H1 (cell line): ENCODE results near the gene YARS1. TPM values are rescaled to one million over a fixed set of nuclear protein-coding genes. Genes with fewer than 3 reads are reported as not detected.

Experiments
- CTCF ChIA-PET: fragments of 300-600 bp; sonication (Branson Sonifier 250); formaldehyde crosslinking; loops from one replicate; lab custom pipeline; 2021; ENCODE audit not compliant: partially characterized antibody; lab: Charles Lee
- POLR2A ChIA-PET: fragments of 300-600 bp; sonication (Branson Sonifier 250); formaldehyde crosslinking; loops from one replicate; lab custom pipeline; 2021; ENCODE audit warnings: inconsistent platforms; ENCODE audit not compliant: partially characterized antibody; lab: Charles Lee
- DNase-seq, 2 experiments: peaks; one replicate each; pipeline versions ENCODE4 v3.0.0 to v3.0.0-alpha.2; 2010 to 2022; ENCODE audit warnings: low spot score in 2 of 2, low read depth in 1 of 2, mixed read lengths in 1 of 2
- FAIRE-seq: peaks from 2 replicates; lab custom pipeline; 2011; peaks lifted over from hg19 to GRCh38; lab: Jason Lieb, UNC
- H2AFZ ChIP-seq: 2 replicates; pipeline ENCODE4 v1.8.1; 2012; ENCODE audit warnings: low read length, inconsistent platforms
- H2AK5ac ChIP-seq: 2 replicates; pipeline ENCODE4 v1.6.1; 2013; ENCODE audit warnings: low read depth, low read length
- H2BK120ac ChIP-seq: replicated peaks from 2 replicates; pipeline ENCODE3; 2013; ENCODE audit warnings: low read depth, low read length, inconsistent platforms
- H2BK12ac ChIP-seq: 2 replicates; pipeline ENCODE4 v1.6.1; 2013; ENCODE audit warnings: low read depth, low read length
- H2BK15ac ChIP-seq: 2 replicates; pipeline ENCODE4 v1.6.1; 2013; ENCODE audit warnings: low read length
- H2BK20ac ChIP-seq: 2 replicates; pipeline ENCODE4 v1.6.1; 2013; ENCODE audit warnings: low read length
- H2BK5ac ChIP-seq: 2 replicates; pipeline ENCODE4 v1.6.1; 2013; ENCODE audit warnings: low read depth, low read length
- H3K14ac ChIP-seq: 2 replicates; pipeline ENCODE4 v1.6.1; 2013; ENCODE audit warnings: inconsistent platforms; ENCODE audit not compliant: insufficient read length
- H3K18ac ChIP-seq: 2 replicates; pipeline ENCODE4 v1.6.1; 2013; ENCODE audit warnings: low read length; ENCODE audit errors: extremely low read depth
- H3K23ac ChIP-seq: 2 replicates; pipeline ENCODE4 v1.6.1; 2013; ENCODE audit warnings: inconsistent platforms; ENCODE audit not compliant: insufficient read length
- H3K23me2 ChIP-seq: 2 replicates; pipeline ENCODE4 v1.6.1; 2013; ENCODE audit warnings: low read depth, low read length
- H3K27ac ChIP-seq: 2 replicates; pipeline ENCODE4 v1.6.1; 2011; ENCODE audit warnings: low read depth, low read length, inconsistent platforms
- H3K27me3 ChIP-seq, 4 experiments: replicated peaks in 1 of 4; 1 replicate in 1 of 4; 2 replicates in 3 of 4; pipeline versions ENCODE4 v1.6.1 to v1.8.1; 2011 to 2013; ENCODE audit warnings: low read length in 3 of 4, mild to moderate bottlenecking in 3 of 4, inconsistent platforms in 2 of 4, mixed read lengths in 2 of 4, moderate library complexity in 1 of 4; ENCODE audit not compliant: control insufficient read depth in 3 of 4, insufficient read depth in 3 of 4; ENCODE audit errors: extremely low read depth in 1 of 4
- H3K36me3 ChIP-seq, 4 experiments: 2 replicates each; pipeline versions ENCODE4 v1.6.1 to v1.8.1; 2011 to 2013; ENCODE audit warnings: mild to moderate bottlenecking in 4 of 4, low read length in 3 of 4, moderate library complexity in 2 of 4, control low read depth in 1 of 4, inconsistent platforms in 1 of 4; ENCODE audit not compliant: insufficient read depth in 4 of 4, control insufficient read depth in 2 of 4
- H3K4ac ChIP-seq: replicated peaks from 2 replicates; pipeline ENCODE3; 2013; ENCODE audit warnings: low read length, low read depth, mixed read lengths, inconsistent platforms; ENCODE audit not compliant: insufficient read length
- H3K4me1 ChIP-seq, 4 experiments: replicated peaks in 1 of 4; 1 replicate in 1 of 4; 2 replicates in 3 of 4; pipeline versions ENCODE4 v1.6.1 to v1.8.1; 2011 to 2013; ENCODE audit warnings: low read length in 3 of 4, inconsistent platforms in 2 of 4, mixed read lengths in 1 of 4; ENCODE audit not compliant: insufficient read depth in 4 of 4, control insufficient read depth in 3 of 4
- H3K4me2 ChIP-seq, 2 experiments: 2 replicates each; pipeline versions ENCODE4 v1.6.1 to v1.8.1; 2011 to 2013; ENCODE audit warnings: low read depth in 2 of 2, low read length in 2 of 2, control low read depth in 1 of 2, inconsistent platforms in 1 of 2, mild to moderate bottlenecking in 1 of 2; ENCODE audit not compliant: insufficient read depth in 1 of 2
- H3K4me3 ChIP-seq, 4 experiments: fragments of 200-600, 300-600 bp in 1 of 4; sonication (generic), shearing (Covaris generic), sonication (Bioruptor Twin) in 1 of 4; 2 replicates each; pipeline versions ENCODE4 v1.5.1 to v1.8.1; 2011 to 2016; ENCODE audit warnings: low read length in 4 of 4, low read depth in 3 of 4, control low read depth in 2 of 4, inconsistent platforms in 2 of 4, mild to moderate bottlenecking in 2 of 4, mixed read lengths in 1 of 4, moderate library complexity in 1 of 4; ENCODE audit not compliant: insufficient read depth in 2 of 4; ENCODE audit errors: extremely low read depth in 1 of 4
- H3K56ac ChIP-seq: replicated peaks from 2 replicates; pipeline ENCODE3; 2013; ENCODE audit warnings: low read depth, mild to moderate bottlenecking, mixed read lengths, low read length, inconsistent platforms; ENCODE audit not compliant: insufficient read length
- H3K79me1 ChIP-seq: 2 replicates; pipeline ENCODE4 v1.6.1; 2013; ENCODE audit warnings: low read depth, low read length, control low read depth
- H3K79me2 ChIP-seq, 2 experiments: 2 replicates each; pipeline versions ENCODE4 v1.6.1 to v1.8.1; 2012 to 2013; ENCODE audit warnings: low read length in 2 of 2, mild to moderate bottlenecking in 2 of 2, inconsistent platforms in 1 of 2; ENCODE audit not compliant: insufficient read depth in 2 of 2, control insufficient read depth in 1 of 2
- H3K9ac ChIP-seq, 4 experiments: replicated peaks in 1 of 4; 1 replicate in 1 of 4; 2 replicates in 3 of 4; pipeline versions ENCODE4 v1.6.1 to v1.8.1; 2011 to 2013; ENCODE audit warnings: low read depth in 3 of 4, low read length in 3 of 4, control low read depth in 2 of 4, mild to moderate bottlenecking in 2 of 4, moderate library complexity in 2 of 4, inconsistent platforms in 1 of 4; ENCODE audit errors: extremely low read depth in 1 of 4
- H3K9me3 ChIP-seq, 2 experiments: 2 replicates each; pipeline versions ENCODE4 v1.6.1 to v1.8.1; 2012 to 2013; ENCODE audit warnings: mild to moderate bottlenecking in 2 of 2, moderate library complexity in 2 of 2, control low read depth in 1 of 2, inconsistent platforms in 1 of 2, low read depth in 1 of 2, low read length in 1 of 2, mixed read lengths in 1 of 2; ENCODE audit not compliant: insufficient read depth in 2 of 2
- H4K20me1 ChIP-seq, 2 experiments: replicated peaks in 1 of 2; 2 replicates each; pipeline versions ENCODE3 to v1.8.1; 2011 to 2013; ENCODE audit warnings: inconsistent platforms in 2 of 2, low read length in 2 of 2, mild to moderate bottlenecking in 1 of 2; ENCODE audit not compliant: insufficient read depth in 2 of 2, control insufficient read depth in 1 of 2
- H4K5ac ChIP-seq: 2 replicates; pipeline ENCODE4 v1.6.1; 2013; ENCODE audit warnings: low read length, low read depth, mixed read lengths, inconsistent platforms; ENCODE audit not compliant: insufficient read length
- H4K8ac ChIP-seq: 2 replicates; pipeline ENCODE4 v1.8.0; 2013; ENCODE audit warnings: mild to moderate bottlenecking, moderate library complexity, low read length, inconsistent platforms; ENCODE audit not compliant: insufficient read depth; ENCODE audit errors: extremely low read depth
- H4K91ac ChIP-seq: replicated peaks from 2 replicates; pipeline ENCODE3; 2013; ENCODE audit warnings: low read length, mixed read lengths, inconsistent platforms; ENCODE audit not compliant: insufficient read length
- ATF2 ChIP-seq: IDR thresholded peaks from 2 replicates; pipeline ENCODE4 v1.6.1; 2012; ENCODE audit warnings: low read length, inconsistent platforms
- BCL11A ChIP-seq, 2 experiments: IDR thresholded peaks; one replicate each; pipeline ENCODE4 v1.6.1; 2011; ENCODE audit warnings: low read depth in 2 of 2, low read length in 2 of 2, mild to moderate bottlenecking in 2 of 2
- HDAC2 ChIP-seq, 2 experiments: fragments of 300-600 bp in 1 of 2; sonication (generic) in 1 of 2; IDR thresholded peaks; 2 replicates each; pipeline ENCODE4 v1.6.1; 2011 to 2012; ENCODE audit warnings: low read depth in 2 of 2, low read length in 2 of 2, mild to moderate bottlenecking in 2 of 2, moderate library complexity in 2 of 2, borderline replicate concordance in 1 of 2, inconsistent platforms in 1 of 2
- RBBP5 ChIP-seq: IDR thresholded peaks from 2 replicates; pipeline ENCODE4 v1.7.1; 2012; ENCODE audit warnings: low read depth, mild to moderate bottlenecking, inconsistent platforms, low read length, moderate library complexity, borderline replicate concordance
- SIN3A ChIP-seq, 2 experiments: IDR thresholded peaks in 1 of 2; conservative IDR thresholded peaks in 1 of 2; 2 replicates each; pipeline ENCODE4 v1.6.1; 2011 to 2012; ENCODE audit warnings: low read length in 2 of 2, improper control_type of control experiment in 1 of 2, low read depth in 1 of 2, mild to moderate bottlenecking in 1 of 2
- SRF ChIP-seq: IDR thresholded peaks from 2 replicates; pipeline ENCODE4 v1.6.1; 2011; ENCODE audit warnings: mild to moderate bottlenecking, low read depth, low read length, moderate library complexity
- TBP ChIP-seq: IDR thresholded peaks from 2 replicates; pipeline ENCODE4 v1.6.1; 2011; ENCODE audit warnings: low read depth, low read length, improper control_type of control experiment
- TEAD4 ChIP-seq: IDR thresholded peaks from 2 replicates; pipeline ENCODE4 v1.6.1; 2012; ENCODE audit warnings: low read depth, low read length, inconsistent platforms, mixed read lengths
- WGBS, 2 experiments: shearing (Covaris generic) in 1 of 2; methylation state at CpG; one replicate each; pipeline versions ENCODE4 v1.1.6 to v1.1.7; 2013 to 2015; ENCODE audit warnings: low lambda C conversion rate in 2 of 2, mixed read lengths in 2 of 2, inconsistent platforms in 1 of 2, low coverage in 1 of 2, missing lambda C conversion rate in 1 of 2; ENCODE audit not compliant: insufficient replicate concordance in 2 of 2, insufficient coverage in 1 of 2, insufficient read length in 1 of 2; ENCODE audit errors: extremely low coverage in 1 of 2, missing lambda C conversion rate in 1 of 2; 5-methylcytosine and 5-hydroxymethylcytosine counted together
- polyA plus RNA-seq, 7 experiments: library from polyadenylated mRNA; depleted of rRNA in 3 of 7; stranded (reverse) in 5 of 7; unstranded in 2 of 7; fragments of >200 nt in 5 of 7; fragments of 200-250 nt in 2 of 7; gene quantifications; 1 replicate in 5 of 7; 2 replicates in 1 of 7; 4 replicates in 1 of 7; pipeline versions ENCODE4 v1.2.1 to v1.2.3, GENCODE V29; 2011 to 2013; ENCODE audit warnings: missing spikeins in 2 of 7, mixed read lengths in 2 of 7
- total RNA-seq: library from RNA; stranded (reverse); fragmentation: NEBNext Ultra II Directional; extraction: Animal tissue kit (Norgen Biotek cat#: 25700); gene quantifications from 2 replicates; pipeline ENCODE4 v1.2.1, GENCODE V29; 2021

YARS1 gene
- total and polyA plus RNA-seq, 2 of the 8 experiments (the other 6 are each of a cell fraction or from before 2014, with no cell fraction given), result 47.1 to 226 TPM

- TF ChIP-seq RBBP5 (no peak), BCL11A (IDR thresholded peaks at IDR 0.05; ENCODE audit: low read depth in 2 of 2, low read length in 2 of 2) (no peak), ATF2 (no peak), SRF (no peak), HDAC2 (IDR thresholded peaks at IDR 0.05; ENCODE audit: borderline replicate concordance in 1 of 2, low read depth in 2 of 2, low read length in 2 of 2) (no peak), SIN3A (conservative IDR thresholded peaks at IDR 0.05 in 1 of 2, IDR thresholded peaks at IDR 0.05 in 1 of 2; ENCODE audit: low read depth in 1 of 2, low read length in 2 of 2) (no peak), TEAD4 (no peak), TBP (no peak)
Measured at GRCh38 chr1:32806290-32806689, 10.9 kb downstream of the YARS1 start.

More at GRCh38 chr1:32806290-32806689, 10.9 kb downstream of the YARS1 start:
- 97% methylated on average over 6 of the region's 6 CpGs; no CpG with 5 or more reads in 1 of the 2 experiments for WGBS, 2 experiments
- no peak overlapping the region for H2BK12ac ChIP-seq
- H3K4me1 ChIP-seq, result no peaks in the 10 kb centered on the region
- H4K8ac ChIP-seq, result no peak overlapping the region
- ChIA-PET POLR2A (interaction anchor here (0.6 to 3.3 kb wide), 10 partner anchors 8 to 95 kb away, joined by 3 to 23 read pairs (median 4); partner anchors contain the start of genes S100PBP and YARS1), CTCF (interaction anchor here (0.9 kb wide), 1 partner anchor 232 kb away, joined by 3 read pairs; no protein-coding TSS in a partner anchor)
- H3K23ac ChIP-seq, result no peak overlapping the region
- no peak overlapping the region for H2BK5ac ChIP-seq
- no peak overlapping the region for H3K4me2 ChIP-seq
- no peaks in the 10 kb centered on the region for H3K27me3 ChIP-seq
- H3K18ac ChIP-seq, result no peak overlapping the region
- H2AK5ac ChIP-seq, result no peak overlapping the region
- H3K79me1 ChIP-seq, result peaks cover 3% of the 10 kb centered on the region; the same call in 1 of the 2 replicates
- no peak for FAIRE-seq
- no peak overlapping the region for H2BK15ac ChIP-seq
- H2BK20ac ChIP-seq, result no peak overlapping the region
- H3K23me2 ChIP-seq, result no peaks in the 10 kb centered on the region
- H3K36me3 ChIP-seq, result peaks cover 22 to 88% (median 60%) of the 10 kb centered on the region in 4 experiments
- H4K91ac ChIP-seq, result no peak overlapping the region
- H2BK120ac ChIP-seq, result no peak overlapping the region
- DNase-seq, result no peak
- no peak overlapping the region for H3K56ac ChIP-seq
- no peak overlapping the region for H3K4me3 ChIP-seq
- H3K79me2 ChIP-seq, result peaks cover 10 to 50% of the 10 kb centered on the region in 2 experiments
- no peak overlapping the region for H2AFZ ChIP-seq
- H3K14ac ChIP-seq, result no peak overlapping the region
- H3K9ac ChIP-seq, result no peak overlapping the region
- H4K5ac ChIP-seq, result no peak overlapping the region
- no peak overlapping the region for H3K4ac ChIP-seq
- peaks cover 0 to 4% of the 10 kb centered on the region in 2 experiments for H4K20me1 ChIP-seq
- H3K27ac ChIP-seq, result no peak overlapping the region
- no peaks in the 10 kb centered on the region; a peak in 2 of 4 replicates for H3K9me3 ChIP-seq
